22Rv1 (cell line): Measurements from ENCODE around the gene PDGFB.

ENCODE experiments used
- H3K27ac ChIP-seq: fragments of 450-650 bp; 2 replicates; pipeline ENCODE4 v1.5.1; 2017
- ZFX ChIP-seq: fragments of 450-650 bp; IDR thresholded peaks from 2 replicates; pipeline ENCODE4 v1.6.1; 2017; ENCODE audit warnings: antibody characterized with exemption, borderline replicate concordance
- TF ChIP-seq, protein P1 (sequence below): fragments of 450-650 bp; IDR thresholded peaks from 2 replicates; pipeline ENCODE4 v1.5.1; 2017; ENCODE audit warnings: mild to moderate bottlenecking

Gene PDGFB

GRCh38 chr22:39263626-39264348 is 19.0 kb upstream of the PDGFB start:
- no peak overlapping the region for H3K27ac ChIP-seq
- TF ChIP-seq ZFX: no peak
- TF ChIP-seq, protein P1, sequence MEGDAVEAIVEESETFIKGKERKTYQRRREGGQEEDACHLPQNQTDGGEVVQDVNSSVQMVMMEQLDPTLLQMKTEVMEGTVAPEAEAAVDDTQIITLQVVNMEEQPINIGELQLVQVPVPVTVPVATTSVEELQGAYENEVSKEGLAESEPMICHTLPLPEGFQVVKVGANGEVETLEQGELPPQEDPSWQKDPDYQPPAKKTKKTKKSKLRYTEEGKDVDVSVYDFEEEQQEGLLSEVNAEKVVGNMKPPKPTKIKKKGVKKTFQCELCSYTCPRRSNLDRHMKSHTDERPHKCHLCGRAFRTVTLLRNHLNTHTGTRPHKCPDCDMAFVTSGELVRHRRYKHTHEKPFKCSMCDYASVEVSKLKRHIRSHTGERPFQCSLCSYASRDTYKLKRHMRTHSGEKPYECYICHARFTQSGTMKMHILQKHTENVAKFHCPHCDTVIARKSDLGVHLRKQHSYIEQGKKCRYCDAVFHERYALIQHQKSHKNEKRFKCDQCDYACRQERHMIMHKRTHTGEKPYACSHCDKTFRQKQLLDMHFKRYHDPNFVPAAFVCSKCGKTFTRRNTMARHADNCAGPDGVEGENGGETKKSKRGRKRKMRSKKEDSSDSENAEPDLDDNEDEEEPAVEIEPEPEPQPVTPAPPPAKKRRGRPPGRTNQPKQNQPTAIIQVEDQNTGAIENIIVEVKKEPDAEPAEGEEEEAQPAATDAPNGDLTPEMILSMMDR: no peak

GRCh38 chr22:39259666-39260065 is 14.9 kb upstream of the PDGFB start:
- TF ChIP-seq ZFX: no peak
- TF ChIP-seq, protein P1: no peak
- no peak overlapping the region for H3K27ac ChIP-seq

DNA sequence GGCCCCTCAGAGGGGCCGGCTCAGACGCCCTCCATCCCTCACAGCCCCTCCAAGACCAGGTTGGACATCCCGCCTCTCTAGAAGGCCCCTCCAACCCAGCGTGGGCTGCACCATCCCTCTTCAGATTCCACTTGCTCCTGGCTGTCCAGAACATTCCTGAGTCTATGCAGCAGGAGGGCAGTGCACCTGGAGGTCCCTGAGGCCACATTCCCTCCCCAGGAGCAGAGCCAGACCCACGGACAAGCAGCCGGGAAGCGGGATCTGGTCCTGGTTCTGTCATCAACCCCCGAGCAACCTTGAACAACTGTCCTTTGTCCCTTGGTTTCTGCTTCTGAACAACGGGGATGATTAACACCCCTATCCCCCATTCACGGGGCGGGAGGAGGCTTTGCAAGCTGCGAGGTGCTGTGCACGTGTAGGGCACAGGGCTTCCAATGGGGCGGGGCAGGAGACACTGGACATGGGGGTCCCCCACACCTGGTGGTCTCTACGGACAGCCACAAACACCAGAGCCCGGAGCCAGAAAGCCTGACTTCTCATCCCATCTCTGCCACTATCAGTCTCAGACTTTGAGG is 13.2 kb upstream of the PDGFB start:
- TF ChIP-seq, protein P1: no peak
- no peak for TF ChIP-seq ZFX
- no peak overlapping the region for H3K27ac ChIP-seq

DNA sequence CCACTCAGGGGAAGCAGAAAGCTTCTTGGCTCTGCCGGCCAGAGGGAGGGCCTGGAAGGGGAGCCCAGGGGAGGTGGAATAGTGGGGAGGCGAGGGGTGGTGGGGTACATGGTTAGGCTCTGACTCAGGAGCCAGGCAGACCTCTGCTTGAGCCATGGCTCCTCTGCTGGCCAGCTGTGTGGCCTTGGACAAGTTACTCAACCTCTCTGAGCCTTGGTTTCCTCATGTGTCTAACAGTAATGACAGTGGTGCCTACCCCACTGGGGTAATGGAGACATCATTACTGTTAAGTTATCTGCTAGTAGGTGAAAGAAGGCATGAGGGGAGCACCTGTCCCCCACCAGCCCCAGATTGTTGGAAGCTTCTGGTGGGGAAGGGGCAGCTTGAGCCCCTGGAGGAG is 12.2 kb upstream of the PDGFB start:
- no peak overlapping the region for H3K27ac ChIP-seq
- TF ChIP-seq ZFX: no peak
- TF ChIP-seq, protein P1: no peak

GRCh38 chr22:39256186-39256552 is 11.4 kb upstream of the PDGFB start:
- TF ChIP-seq ZFX: no peak
- TF ChIP-seq, protein P1: no peak
- H3K27ac ChIP-seq: no peak overlapping the region

DNA sequence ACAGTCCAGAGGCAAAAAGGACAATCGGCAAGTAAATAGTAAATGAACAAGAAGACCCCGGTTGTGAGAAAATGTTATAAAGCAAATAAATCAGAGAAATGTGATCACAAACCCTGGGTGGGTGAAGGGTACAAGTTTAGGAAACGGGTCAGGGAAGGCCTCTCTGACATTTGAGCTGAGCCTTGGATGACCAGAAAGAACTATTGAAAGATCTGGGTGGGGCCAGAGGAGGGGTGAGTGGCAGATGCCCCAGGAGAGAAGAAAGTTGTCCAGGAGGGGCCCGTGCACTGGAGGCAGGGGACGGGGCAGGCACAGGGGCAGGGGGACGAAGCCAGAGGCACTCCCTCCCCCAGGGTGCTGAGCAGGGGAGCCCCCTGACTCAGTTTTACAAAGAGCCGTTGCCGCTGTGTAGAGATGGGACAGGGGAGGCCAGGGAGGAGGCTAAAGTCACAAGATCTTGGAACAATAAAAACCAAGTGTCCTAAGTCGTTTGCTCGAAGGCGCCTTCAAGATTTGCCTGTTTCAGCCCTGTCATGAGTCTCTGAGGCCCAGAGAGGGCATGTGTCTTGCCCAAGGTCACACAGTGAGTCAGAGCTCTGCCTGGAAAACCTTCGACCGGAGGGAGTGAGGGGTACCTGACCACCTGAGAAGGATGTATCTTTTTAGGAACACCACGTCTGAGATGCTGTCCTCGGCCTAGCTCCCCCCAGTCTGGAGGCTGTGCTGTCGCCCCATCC is 10.8 kb upstream of the PDGFB start:
- no peak overlapping the region for H3K27ac ChIP-seq
- TF ChIP-seq, protein P1: no peak
- TF ChIP-seq ZFX: no peak
